LNCAP (cell line): ENCODE measurements around the gene CD34.

Experiments used
- CTCF ChIP-seq: fragments of 450-650 bp; IDR thresholded peaks from 2 replicates; pipeline ENCODE4 v1.5.1; 2017; ENCODE audit warnings: mild to moderate bottlenecking

The CD34 gene

GRCh38 chr1:207941665-207942064 lies 30.7 kb upstream of the CD34 start:
- TF ChIP-seq CTCF = no peak

DNA sequence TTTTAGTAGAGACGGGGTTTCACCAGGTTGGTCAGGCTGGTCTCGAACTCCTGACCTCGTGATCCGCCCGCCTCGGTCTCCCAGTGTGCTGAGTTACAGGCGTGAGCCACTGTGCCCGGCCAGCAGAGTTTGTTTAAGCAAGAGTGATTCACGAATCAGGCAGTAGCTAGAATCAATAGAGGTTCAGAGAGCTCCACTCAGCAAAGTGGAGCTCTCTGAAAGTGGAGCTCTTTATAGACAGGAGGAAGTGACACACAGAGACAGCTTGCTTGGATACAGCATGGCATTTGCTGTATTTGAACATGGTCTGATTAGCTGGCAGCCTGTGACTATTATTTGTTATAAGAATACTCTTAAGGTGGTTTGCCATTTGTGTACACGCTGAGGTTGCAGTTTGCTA lies 27.1 kb upstream of the CD34 start:
- TF ChIP-seq CTCF = no peak

- TF ChIP-seq CTCF = no peak
Measured at GRCh38 chr1:207937204-207937603, 26.3 kb upstream of the CD34 start.

DNA sequence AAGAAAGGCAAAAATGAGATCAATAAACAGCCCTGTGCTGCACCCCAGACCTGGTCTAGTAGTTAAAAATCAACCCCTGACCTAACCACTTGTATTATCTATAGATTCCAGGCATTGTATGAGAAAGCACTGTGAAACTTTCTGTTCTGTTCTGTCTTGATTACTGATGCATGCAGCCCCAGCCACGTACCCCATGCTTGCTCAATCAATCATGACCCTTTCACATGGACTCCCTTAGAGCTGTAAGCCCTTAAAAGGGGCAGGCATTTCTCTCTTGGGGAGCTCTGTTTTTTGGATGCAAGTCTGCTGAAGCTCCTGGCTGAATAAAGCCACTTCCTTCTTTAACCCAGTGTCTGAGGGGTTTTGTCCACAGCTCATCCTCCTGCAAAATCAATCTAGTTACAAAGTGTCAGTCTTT lies 24.2 kb upstream of the CD34 start:
- no peak for TF ChIP-seq CTCF

DNA sequence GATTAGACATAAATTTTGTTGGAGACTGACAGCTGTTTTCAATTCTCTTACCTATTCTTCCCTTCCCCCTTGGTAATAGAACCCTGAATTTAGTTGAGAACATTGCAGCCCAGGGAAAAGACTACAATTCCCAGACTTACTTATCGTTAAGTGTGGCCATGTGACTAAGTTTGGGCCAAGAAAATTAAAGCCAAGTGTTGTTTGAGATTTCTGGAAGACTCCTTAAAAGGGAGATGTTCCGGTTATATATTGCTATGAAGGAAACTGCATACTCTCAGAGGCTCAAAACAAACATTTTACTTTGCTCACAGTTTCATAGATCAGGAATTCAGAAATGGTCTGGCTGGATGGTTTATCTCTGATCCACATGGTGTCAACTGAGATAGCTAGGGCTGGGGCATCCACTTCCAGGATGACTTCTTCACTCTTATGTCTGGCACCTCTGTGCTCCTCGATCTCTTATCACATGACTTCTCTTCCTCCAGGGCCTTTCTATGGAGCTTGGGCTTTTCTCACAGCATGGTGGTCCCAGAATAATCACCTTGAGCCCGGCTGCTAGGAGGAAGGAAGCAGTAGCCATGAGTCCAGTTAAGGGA lies 22.4 kb upstream of the CD34 start:
- no peak for TF ChIP-seq CTCF

DNA sequence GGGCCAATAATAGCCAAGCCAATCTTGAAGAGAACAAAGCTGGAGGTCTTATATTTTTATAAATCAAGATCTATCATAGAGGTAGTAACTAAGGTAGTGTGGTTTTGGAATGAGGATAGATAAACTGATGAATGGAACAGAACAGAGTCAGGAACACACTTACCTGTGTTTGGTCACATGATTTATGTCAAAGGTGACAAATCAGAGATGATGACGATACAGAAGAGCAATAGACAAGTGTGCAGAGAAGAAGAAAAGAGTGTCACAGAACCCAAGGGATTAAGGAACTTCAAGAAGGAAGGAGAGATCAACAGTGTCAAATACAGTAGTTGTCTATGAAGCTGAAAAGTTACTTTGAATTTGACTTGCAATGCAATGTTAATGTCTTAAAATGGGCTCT lies 16.1 kb upstream of the CD34 start:
- TF ChIP-seq CTCF = no peak

GRCh38 chr1:207925210-207925609 lies 14.3 kb upstream of the CD34 start:
- TF ChIP-seq CTCF = no peak

- no peak for TF ChIP-seq CTCF
Measured at GRCh38 chr1:207923561-207923960, 12.6 kb upstream of the CD34 start.
